K562 (cell line): ENCODE results near the gene ULK1. TPM values are rescaled to one million over a fixed set of nuclear protein-coding genes. Genes with fewer than 3 reads are reported as not detected.
A peak's percentile ranks its signal among the peaks of the same experiment; 100 is the strongest.

Experiments used
- BACH1 ChIP-seq: fragments of 200-800 bp; sonication (Bioruptor generic); IDR thresholded peaks from 2 replicates; pipeline ENCODE4 v1.6.1; 2016; ENCODE audit warnings: missing genetic modification characterization, missing compliant biosample characterization
- BMI1 ChIP-seq: fragments of 150-350 bp; IDR thresholded peaks from 2 replicates; pipeline ENCODE4 v1.6.1; 2014; ENCODE audit warnings: low read length
- BRD9 ChIP-seq: fragments of 450-650 bp; IDR thresholded peaks from 2 replicates; pipeline ENCODE4 v1.6.1; 2018; ENCODE audit warnings: low read depth; ENCODE audit not compliant: partially characterized antibody
- EGR1 ChIP-seq: fragments of 450-650 bp; conservative IDR thresholded peaks from 2 replicates; pipeline ENCODE4 v1.6.1; 2017; ENCODE audit warnings: mild to moderate bottlenecking
- FOS ChIP-seq: IDR thresholded peaks from 3 replicates; pipeline ENCODE4 v1.6.1; 2011; ENCODE audit not compliant: insufficient read length; ENCODE audit errors: extremely low read depth
- GTF2A2 ChIP-seq: IDR thresholded peaks from 2 replicates; pipeline ENCODE4 v1.6.1; 2016; ENCODE audit warnings: mild to moderate bottlenecking, missing genetic modification characterization, missing compliant biosample characterization
- LCOR ChIP-seq: sonication (generic); formaldehyde crosslinking; IDR thresholded peaks from 2 replicates; pipeline ENCODE4 v1.8.0; 2022; ENCODE audit warnings: mild to moderate bottlenecking, missing genetic modification reagents
- MAFK ChIP-seq: IDR thresholded peaks from 2 replicates; pipeline ENCODE4 v1.6.1; 2011; ENCODE audit warnings: low read length, improper control_type of control experiment
- MYNN ChIP-seq, 2 experiments: sonication (generic); formaldehyde crosslinking in 1 of 2; IDR thresholded peaks; 2 replicates each; pipeline versions ENCODE4 v1.5.0 to v1.6.1; 2016 to 2020; ENCODE audit warnings: antibody characterized with exemption in 1 of 2, missing genetic modification reagents in 1 of 2
- NFE2L1 ChIP-seq: fragments of 450-650 bp; IDR thresholded peaks from 2 replicates; pipeline ENCODE4 v1.6.1; 2016; ENCODE audit warnings: missing genetic modification characterization, low read depth, mild to moderate bottlenecking, missing compliant biosample characterization, moderate library complexity, borderline replicate concordance
- PHB ChIP-seq: fragments of 250-450 bp; sonication (Bioruptor Pico); IDR thresholded peaks from 2 replicates; pipeline ENCODE4 v1.5.0; 2021
- PHB2 ChIP-seq: fragments of 450-650 bp; IDR thresholded peaks from 2 replicates; pipeline ENCODE4 v1.6.1; 2017; ENCODE audit warnings: low read depth
- SRSF3 ChIP-seq: fragments of 200-400 bp; formaldehyde crosslinking; IDR thresholded peaks from 2 replicates; pipeline ENCODE4 v1.6.1; 2016; ENCODE audit warnings: mild to moderate bottlenecking, low read length, moderate library complexity; ENCODE audit not compliant: insufficient read depth
- STAG1 ChIP-seq: sonication (generic); formaldehyde crosslinking; IDR thresholded peaks from 2 replicates; pipeline ENCODE4 v1.5.0; 2020; ENCODE audit warnings: missing genetic modification reagents, borderline replicate concordance
- ZNF263 ChIP-seq: sonication (generic); formaldehyde crosslinking; IDR thresholded peaks from 2 replicates; pipeline ENCODE4 v1.8.0; 2022; ENCODE audit warnings: mild to moderate bottlenecking, missing genetic modification reagents, borderline replicate concordance
- ZNF316 ChIP-seq: fragments of 450-650 bp; IDR thresholded peaks from 2 replicates; pipeline ENCODE4 v1.6.1; 2016
- ZNF444 ChIP-seq: fragments of 250-450 bp; sonication (Bioruptor Pico); IDR thresholded peaks from 2 replicates; pipeline ENCODE4 v1.4.0; 2020; ENCODE audit warnings: mild to moderate bottlenecking, moderate library complexity
- ZNF644 ChIP-seq: fragments of 200-800 bp; sonication (Bioruptor generic); IDR thresholded peaks from 2 replicates; pipeline ENCODE4 v1.6.1; 2016; ENCODE audit warnings: low read depth, missing genetic modification characterization, missing compliant biosample characterization
- ZNF699 ChIP-seq: fragments of 250-450 bp; sonication (Bioruptor Pico); IDR thresholded peaks from 2 replicates; pipeline ENCODE4 v1.8.0; 2021; ENCODE audit warnings: mild to moderate bottlenecking, moderate library complexity; ENCODE audit not compliant: insufficient replicate concordance
- ZNF830 ChIP-seq: fragments of 250-450 bp; sonication (Bioruptor Pico); IDR thresholded peaks from 2 replicates; pipeline ENCODE4 v1.5.0; 2021; ENCODE audit warnings: mild to moderate bottlenecking
- polyA plus RNA-seq, 8 experiments: library from polyadenylated mRNA; depleted of rRNA in 4 of 8; stranded (reverse) in 5 of 8; unstranded in 3 of 8; fragments of >200 nt; fragmentation: Nextera tagmentation in 2 of 8; fragmentation: Illumina TruSeq in 1 of 8; extraction: Ambion mirVana in 2 of 8; extraction: Trizol in 1 of 8; gene quantifications; 2 replicates each; pipeline versions ENCODE4 v1.2.1 to v1.2.3, GENCODE V29; 2011 to 2014; ENCODE audit warnings: inconsistent platforms in 1 of 8, missing spikeins in 1 of 8
- total RNA-seq, 7 experiments: library from RNA; depleted of rRNA in 6 of 7; stranded (reverse); fragments of >200 nt in 6 of 7; fragmentation: Illumina TruSeq in 2 of 7; extraction: Trizol in 2 of 7; gene quantifications; 2 replicates each; pipeline versions ENCODE4 v1.2.1 to v1.2.3, GENCODE V29; 2011 to 2021; ENCODE audit warnings: low replicate concordance in 1 of 7
- TF ChIP-seq, protein P1 (sequence below): fragments of 250-450 bp; sonication (Bioruptor Pico); IDR thresholded peaks from 2 replicates; pipeline ENCODE4 v1.4.0; 2020
- TF ChIP-seq, protein P2 (sequence below): fragments of 450-650 bp; IDR thresholded peaks from 2 replicates; pipeline ENCODE4 v1.7.1; 2018; ENCODE audit warnings: mild to moderate bottlenecking, low read depth; ENCODE audit not compliant: partially characterized antibody

The ULK1 gene
- total and polyA plus RNA-seq, 9 of the 15 experiments (the other 6 are each of a cell fraction or from before 2014, with no cell fraction given): 0.15 to 29.4 (median 2.5) TPM

DNA sequence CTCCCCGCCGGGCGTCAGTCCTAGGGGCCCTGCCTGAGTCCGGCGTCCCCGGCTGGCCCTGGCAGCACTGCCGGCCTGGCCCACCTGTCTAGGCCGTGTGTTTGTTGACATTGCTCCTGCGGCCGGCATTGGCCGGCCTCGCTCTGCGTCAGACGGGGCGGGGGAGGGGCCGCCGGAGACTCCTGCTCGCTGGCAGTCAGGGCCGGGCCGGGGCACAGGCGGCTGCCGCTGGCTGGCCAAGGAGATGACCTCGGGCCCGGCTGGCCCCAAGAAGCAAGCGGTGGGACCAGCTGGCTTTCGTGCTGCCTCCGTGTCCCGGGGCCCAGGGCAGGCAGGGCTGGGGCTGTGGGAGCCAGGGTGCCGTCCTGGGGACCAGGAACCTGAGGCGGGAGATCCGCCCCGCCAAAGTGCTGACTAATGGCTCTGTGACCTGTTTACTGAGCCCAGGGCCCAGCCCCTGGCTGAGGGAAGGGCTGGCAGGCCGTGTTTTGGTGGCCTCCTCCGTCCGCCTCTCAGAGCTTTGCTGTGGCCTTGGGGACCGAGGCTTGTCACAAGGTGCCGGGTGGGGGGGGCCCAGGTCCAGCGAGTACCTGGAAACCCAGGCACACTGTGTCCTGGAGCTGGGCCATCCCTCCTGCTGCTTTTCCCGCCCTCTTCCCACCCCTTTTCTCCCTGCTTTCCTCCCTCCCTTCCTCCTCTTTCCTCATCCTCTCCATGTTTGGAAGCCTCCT is 1.8 kb downstream of the ULK1 start (continued):
- TF ChIP-seq ZNF644: no peak
- no peak for TF ChIP-seq PHB
- TF ChIP-seq ZNF830 (CRISPR knock-in tag): no peak
- no peak for TF ChIP-seq ZNF699 (CRISPR knock-in tag)
- TF ChIP-seq MYNN (IDR thresholded peaks at IDR 0.05): peak; percentile 47; the same call in 1 of the 2 replicates
- no peak for TF ChIP-seq MYNN (CRISPR knock-in tag; IDR thresholded peaks at IDR 0.05)
- TF ChIP-seq BMI1: no peak
- TF ChIP-seq BACH1: peak; percentile 87; the same call in 1 of the 2 replicates
- TF ChIP-seq NFE2L1: peak; percentile 35; the same call in 1 of the 2 replicates
- TF ChIP-seq, protein P1, sequence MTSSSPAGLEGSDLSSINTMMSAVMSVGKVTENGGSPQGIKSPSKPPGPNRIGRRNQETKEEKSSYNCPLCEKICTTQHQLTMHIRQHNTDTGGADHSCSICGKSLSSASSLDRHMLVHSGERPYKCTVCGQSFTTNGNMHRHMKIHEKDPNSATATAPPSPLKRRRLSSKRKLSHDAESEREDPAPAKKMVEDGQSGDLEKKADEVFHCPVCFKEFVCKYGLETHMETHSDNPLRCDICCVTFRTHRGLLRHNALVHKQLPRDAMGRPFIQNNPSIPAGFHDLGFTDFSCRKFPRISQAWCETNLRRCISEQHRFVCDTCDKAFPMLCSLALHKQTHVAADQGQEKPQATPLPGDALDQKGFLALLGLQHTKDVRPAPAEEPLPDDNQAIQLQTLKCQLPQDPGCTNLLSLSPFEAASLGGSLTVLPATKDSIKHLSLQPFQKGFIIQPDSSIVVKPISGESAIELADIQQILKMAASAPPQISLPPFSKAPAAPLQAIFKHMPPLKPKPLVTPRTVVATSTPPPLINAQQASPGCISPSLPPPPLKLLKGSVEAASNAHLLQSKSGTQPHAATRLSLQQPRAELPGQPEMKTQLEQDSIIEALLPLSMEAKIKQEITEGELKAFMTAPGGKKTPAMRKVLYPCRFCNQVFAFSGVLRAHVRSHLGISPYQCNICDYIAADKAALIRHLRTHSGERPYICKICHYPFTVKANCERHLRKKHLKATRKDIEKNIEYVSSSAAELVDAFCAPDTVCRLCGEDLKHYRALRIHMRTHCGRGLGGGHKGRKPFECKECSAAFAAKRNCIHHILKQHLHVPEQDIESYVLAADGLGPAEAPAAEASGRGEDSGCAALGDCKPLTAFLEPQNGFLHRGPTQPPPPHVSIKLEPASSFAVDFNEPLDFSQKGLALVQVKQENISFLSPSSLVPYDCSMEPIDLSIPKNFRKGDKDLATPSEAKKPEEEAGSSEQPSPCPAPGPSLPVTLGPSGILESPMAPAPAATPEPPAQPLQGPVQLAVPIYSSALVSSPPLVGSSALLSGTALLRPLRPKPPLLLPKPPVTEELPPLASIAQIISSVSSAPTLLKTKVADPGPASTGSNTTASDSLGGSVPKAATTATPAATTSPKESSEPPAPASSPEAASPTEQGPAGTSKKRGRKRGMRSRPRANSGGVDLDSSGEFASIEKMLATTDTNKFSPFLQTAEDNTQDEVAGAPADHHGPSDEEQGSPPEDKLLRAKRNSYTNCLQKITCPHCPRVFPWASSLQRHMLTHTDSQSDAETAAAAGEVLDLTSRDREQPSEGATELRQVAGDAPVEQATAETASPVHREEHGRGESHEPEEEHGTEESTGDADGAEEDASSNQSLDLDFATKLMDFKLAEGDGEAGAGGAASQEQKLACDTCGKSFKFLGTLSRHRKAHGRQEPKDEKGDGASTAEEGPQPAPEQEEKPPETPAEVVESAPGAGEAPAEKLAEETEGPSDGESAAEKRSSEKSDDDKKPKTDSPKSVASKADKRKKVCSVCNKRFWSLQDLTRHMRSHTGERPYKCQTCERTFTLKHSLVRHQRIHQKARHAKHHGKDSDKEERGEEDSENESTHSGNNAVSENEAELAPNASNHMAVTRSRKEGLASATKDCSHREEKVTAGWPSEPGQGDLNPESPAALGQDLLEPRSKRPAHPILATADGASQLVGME: no peak
- TF ChIP-seq FOS: no peak
- TF ChIP-seq SRSF3: no peak
- no peak for TF ChIP-seq PHB2
- TF ChIP-seq ZNF263 (CRISPR knock-in tag): no peak; the same call in 1 of the 2 replicates
- 0 out of 2 replicates have a peak, but pooled peaks have one; percentile 22 for TF ChIP-seq LCOR (CRISPR knock-in tag)
- TF ChIP-seq EGR1: no peak
- no peak for TF ChIP-seq STAG1 (CRISPR knock-in tag)
- no peak for TF ChIP-seq GTF2A2 (tag)
- no peak for TF ChIP-seq BRD9
- TF ChIP-seq, protein P2, sequence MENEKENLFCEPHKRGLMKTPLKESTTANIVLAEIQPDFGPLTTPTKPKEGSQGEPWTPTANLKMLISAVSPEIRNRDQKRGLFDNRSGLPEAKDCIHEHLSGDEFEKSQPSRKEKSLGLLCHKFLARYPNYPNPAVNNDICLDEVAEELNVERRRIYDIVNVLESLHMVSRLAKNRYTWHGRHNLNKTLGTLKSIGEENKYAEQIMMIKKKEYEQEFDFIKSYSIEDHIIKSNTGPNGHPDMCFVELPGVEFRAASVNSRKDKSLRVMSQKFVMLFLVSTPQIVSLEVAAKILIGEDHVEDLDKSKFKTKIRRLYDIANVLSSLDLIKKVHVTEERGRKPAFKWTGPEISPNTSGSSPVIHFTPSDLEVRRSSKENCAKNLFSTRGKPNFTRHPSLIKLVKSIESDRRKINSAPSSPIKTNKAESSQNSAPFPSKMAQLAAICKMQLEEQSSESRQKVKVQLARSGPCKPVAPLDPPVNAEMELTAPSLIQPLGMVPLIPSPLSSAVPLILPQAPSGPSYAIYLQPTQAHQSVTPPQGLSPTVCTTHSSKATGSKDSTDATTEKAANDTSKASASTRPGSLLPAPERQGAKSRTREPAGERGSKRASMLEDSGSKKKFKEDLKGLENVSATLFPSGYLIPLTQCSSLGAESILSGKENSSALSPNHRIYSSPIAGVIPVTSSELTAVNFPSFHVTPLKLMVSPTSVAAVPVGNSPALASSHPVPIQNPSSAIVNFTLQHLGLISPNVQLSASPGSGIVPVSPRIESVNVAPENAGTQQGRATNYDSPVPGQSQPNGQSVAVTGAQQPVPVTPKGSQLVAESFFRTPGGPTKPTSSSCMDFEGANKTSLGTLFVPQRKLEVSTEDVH: peak; percentile 56
- no peak for TF ChIP-seq ZNF444
- TF ChIP-seq ZNF316: peak; percentile 99
- TF ChIP-seq MAFK: peak; percentile 92
